HS-5 (cell line): ENCODE data around the gene MICAL3.
"Not testable (repeated sequence)": the region's sequence is repeated elsewhere in the genome, so short reads cannot be mapped to it uniquely, and the experiment has no call there.

Experiments used
- DNase-seq: peaks from one replicate; pipeline ENCODE4 v3.0.0-alpha.2; 2012; ENCODE audit warnings: low read depth

The MICAL3 gene

GRCh38 chr22:18059094-18059417 is 34.7 kb upstream of the MICAL3 start:
- no peak for DNase-seq

DNA sequence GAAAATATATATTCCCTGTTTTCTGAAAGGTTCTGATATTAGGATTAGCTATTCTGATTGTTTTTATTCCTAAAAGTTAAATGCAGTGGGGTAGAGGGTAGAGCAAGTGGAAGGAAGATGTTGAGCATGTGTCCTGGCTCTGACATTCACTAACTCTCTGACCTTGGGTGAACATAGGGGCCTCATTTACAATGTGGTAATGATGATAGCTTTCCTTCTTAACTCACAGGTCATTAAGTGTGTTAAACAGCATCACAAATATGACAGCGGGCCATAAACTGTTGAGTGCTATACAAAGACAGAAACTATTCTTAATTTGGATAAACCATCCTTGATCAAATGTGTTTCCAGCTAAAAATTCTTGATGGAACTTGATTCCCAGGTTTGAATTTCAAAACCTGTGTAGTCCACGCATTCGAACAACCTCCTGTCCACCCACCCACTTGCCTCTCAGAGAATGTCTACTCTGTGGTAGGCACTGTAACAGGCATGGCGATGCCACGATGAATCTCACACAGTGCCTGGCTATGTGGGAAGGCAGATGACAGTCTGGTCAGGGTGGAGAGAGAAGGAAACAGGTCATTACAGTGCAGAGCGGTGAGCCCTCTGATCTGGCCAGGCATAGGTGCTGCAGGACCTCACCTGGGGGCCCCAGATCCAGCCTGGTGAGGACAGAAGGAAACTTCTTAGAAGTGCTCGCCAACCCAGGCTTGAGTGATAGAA is 34.2 kb upstream of the MICAL3 start:
- no peak for DNase-seq

- DNase-seq, result peak; percentile 96
Measured at GRCh38 chr22:18057568-18058209, 33.3 kb upstream of the MICAL3 start.

DNA sequence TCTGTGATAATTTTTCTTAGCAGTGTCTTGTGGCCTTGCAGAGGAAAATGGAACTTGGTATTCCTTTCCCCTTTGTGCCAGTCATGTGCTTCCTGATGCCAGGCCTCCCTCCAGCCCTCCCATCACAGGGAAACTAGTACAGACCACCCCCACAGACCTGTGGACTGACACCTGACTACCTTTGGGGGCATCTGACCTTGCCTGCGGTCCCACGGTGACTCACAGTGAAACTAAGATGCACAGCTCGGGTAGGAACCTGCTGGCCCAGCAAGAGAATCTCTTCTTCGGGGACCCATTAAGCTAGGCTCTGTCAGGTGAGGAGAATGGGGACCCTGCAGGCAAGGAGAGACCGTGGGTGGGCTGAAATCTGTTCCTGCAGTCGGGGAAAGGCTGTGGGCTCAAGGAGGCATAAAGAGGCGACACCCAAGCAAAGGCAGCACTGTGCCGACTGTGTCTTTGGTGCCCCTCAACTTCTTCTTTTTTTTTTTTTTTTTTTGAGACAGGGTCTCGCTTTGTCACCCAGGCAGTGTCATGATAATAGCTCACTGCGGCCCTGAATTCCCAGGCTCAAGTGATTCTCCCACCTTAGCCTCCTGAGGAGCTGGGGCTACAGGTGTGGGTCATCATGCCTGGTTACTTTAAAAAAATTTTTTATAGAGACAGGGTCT is 32.6 kb upstream of the MICAL3 start:
- DNase-seq, result no peak

DNA sequence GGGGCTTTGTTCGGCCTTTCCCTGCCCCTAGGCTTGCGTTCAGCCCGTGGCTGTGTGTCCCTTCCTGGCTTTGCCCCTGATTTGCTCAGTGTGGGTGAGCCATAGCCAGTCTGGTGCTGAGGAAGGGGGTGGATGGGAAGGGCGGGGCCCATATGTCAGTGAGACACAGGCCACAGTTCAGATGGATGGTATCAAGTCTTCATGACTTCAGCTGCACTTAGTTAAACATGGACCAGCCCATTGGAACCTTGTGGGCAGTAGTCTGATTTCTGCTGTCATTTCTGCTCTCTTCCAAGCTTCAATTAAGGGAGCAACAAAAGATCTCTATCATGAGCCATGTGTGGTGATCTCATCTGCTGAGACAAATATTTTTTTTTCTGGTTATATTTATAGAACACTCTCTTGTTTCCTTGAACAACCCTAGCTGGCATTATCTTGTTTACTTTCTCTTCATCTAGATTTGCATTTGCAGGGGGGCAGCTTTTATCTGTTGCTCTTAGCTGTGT is 31.9 kb upstream of the MICAL3 start:
- no peak for DNase-seq

GRCh38 chr22:18055619-18056160 is 31.3 kb upstream of the MICAL3 start:
- DNase-seq, result no peak

GRCh38 chr22:18053216-18053946 is 29.0 kb upstream of the MICAL3 start:
- DNase-seq, result not testable (repeated sequence)

DNA sequence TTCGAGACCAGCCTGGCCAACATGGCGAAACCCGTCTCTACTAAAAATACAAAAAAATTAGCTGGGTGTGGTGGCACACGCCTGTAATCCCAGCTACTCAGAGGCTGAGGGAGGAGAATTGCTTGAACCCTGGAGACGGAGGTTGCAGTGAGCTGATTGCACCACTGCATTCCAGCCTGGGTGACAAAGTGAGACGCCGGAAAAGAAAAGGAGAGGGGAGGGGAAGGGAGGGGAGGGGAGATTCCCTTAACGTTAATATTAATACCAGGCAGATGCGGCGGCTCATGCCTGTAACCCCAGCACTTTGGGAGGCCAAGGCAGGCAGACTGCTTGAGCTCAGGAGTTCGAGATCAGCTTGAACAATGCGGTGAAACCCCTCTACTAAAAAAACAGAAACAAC is 26.8 kb upstream of the MICAL3 start:
- not testable (repeated sequence) for DNase-seq

DNA sequence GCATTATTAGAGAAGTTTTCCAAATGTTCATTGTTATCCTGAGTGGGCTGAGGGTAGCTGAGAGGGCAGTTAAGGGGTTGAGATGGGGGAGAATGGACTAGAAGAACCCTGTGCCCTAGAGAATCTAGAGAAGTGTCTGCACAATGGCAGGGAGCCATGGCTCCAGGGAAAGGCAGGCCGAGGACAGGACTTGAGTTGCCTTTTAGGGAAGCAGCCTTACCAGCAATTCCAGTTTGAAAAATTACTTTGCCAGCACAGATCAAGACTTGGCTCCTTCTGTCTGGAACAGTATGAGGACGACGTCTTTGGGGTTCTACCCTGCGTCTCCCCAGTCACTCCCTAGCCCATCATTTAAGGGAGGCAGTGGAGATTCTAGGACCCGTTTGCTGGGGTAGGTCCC is 25.7 kb upstream of the MICAL3 start:
- DNase-seq, result no peak

DNA sequence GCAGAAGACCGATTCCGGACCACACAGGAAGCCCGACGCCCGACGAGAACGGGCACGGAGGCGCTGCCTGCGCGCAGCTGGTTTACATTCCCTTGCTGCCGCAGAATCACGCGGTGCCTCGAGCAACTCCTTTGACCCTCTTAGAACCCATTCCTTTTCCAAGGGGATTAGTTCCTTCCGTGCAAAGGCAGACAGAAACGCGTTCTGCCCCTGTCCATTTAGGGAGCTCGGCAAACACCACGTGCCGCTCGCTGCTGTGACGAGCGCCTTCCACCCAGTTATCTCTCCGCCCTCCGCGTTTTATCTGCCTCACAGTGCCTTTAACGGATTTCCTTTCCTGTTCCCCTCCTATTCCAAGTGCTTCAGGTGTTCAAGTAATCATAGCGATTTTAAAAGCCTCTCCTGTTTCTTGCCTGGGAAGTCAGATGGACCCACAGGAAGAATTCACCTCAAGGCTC is 24.1 kb upstream of the MICAL3 start:
- no peak for DNase-seq

- no peak for DNase-seq
Measured at GRCh38 chr22:18048041-18048440, 23.7 kb upstream of the MICAL3 start.

GRCh38 chr22:18045794-18046193 is 21.4 kb upstream of the MICAL3 start:
- no peak for DNase-seq

DNA sequence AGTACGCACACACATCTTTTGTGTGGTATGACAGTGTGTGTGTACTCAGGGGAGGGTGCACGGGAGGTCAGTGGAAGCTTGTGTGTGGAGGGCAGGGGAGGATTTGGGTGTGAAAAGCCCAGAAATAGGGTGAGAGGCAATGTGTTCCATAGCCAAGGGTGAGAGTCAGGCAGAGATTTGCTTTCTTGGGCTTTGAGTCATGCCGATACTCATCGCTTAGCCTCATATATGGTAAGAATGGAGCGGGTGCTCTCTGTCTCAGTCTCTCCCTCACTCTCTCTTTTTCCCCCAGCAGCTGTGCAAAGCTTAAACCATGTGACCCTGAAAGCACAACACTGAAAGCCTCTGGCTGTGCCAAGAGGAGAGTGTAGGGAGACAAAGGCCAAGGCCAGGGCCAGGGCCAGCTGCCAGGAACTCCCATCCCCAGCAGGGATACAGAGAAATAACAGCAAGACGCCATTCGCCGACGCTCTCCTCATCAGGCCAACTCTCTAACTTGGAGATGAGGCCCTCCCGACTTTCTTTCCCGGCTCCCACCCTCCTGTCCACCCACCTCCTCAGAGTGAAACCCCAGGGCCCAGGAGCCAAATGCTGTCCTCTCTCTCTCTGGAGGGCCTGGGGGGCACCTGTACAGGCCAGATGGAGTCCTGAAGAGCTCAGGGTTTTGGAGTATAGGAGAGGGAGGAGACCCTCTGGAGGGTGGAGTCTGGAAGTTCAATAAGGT is 20.3 kb upstream of the MICAL3 start:
- DNase-seq, result no peak

DNA sequence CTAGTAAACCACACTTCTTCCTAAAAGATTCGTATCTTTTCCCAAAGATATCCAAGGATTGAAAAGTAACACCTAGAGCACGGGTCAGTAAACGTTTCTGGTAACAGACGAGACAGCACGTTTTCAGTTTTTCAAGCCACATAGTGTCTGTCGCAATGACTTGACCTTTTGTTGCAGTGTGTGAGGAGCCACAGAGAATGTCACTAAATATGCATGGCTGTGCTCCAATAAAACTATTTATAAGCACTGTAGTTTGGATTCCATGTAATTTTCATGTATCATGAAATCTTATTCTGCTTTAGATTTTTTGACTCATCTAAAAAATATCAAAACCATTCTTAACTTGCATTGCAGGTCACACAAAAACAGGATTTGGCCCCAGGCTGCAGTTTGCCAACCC is 18.3 kb upstream of the MICAL3 start:
- no peak for DNase-seq

DNA sequence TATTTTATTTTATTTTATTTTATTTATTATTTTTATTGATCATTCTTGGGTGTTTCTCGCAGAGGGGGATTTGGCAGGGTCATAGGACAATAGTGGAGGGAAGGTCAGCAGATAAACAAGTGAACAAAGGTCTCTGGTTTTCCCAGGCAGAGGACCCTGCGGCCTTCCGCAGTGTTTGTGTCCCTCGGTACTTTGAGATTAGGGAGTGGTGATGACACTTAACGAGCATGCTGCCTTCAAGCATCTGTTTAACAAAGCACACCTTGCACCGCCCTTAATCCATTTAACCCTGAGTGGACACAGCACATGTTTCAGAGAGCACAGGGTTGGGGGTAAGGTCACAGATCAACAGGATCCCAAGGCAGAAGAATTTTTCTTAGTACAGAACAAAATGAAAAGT is 16.5 kb upstream of the MICAL3 start:
- not testable (repeated sequence) for DNase-seq

GRCh38 chr22:18035751-18036150 is 11.4 kb upstream of the MICAL3 start:
- DNase-seq, result no peak

GRCh38 chr22:18034076-18034475 is 9.7 kb upstream of the MICAL3 start:
- DNase-seq, result no peak

GRCh38 chr22:18033204-18033998 is 9.0 kb upstream of the MICAL3 start:
- DNase-seq, result no peak

GRCh38 chr22:18032455-18033101 is 8.2 kb upstream of the MICAL3 start:
- DNase-seq, result peak; percentile 95
